DND-41 (cell line): ENCODE data around the gene ULK1.
A peak's percentile ranks its signal among the peaks of the same experiment; 100 is the strongest.

Source experiments
- ATAC-seq: fragments of 200-7000 bp; cut with Tn5 transposase; 3 replicates; pipeline ENCODE4 v1.9.1; 2021; ENCODE audit warnings: low read depth; ENCODE audit not compliant: insufficient read depth
- DNase-seq: peaks from one replicate; pipeline ENCODE4 v3.0.0-alpha.2; 2020
- H2AFZ ChIP-seq: 2 replicates; pipeline ENCODE4 v1.6.0; 2012; ENCODE audit warnings: low read depth, low read length
- H3K27ac ChIP-seq: 2 replicates; pipeline ENCODE4 v1.5.1; 2012; ENCODE audit warnings: low read length, inconsistent platforms
- H3K27me3 ChIP-seq: fragments of 200-600 bp; sonication (generic); 2 replicates; pipeline ENCODE4 v1.6.0; 2012; ENCODE audit warnings: low read length, mild to moderate bottlenecking, inconsistent platforms; ENCODE audit not compliant: insufficient read depth, poor library complexity
- H3K36me3 ChIP-seq: 2 replicates; pipeline ENCODE4 v1.5.1; 2012; ENCODE audit warnings: low read length, inconsistent platforms; ENCODE audit not compliant: insufficient read depth
- H3K4me1 ChIP-seq: 2 replicates; pipeline ENCODE4 v1.5.1; 2012; ENCODE audit warnings: mild to moderate bottlenecking, low read length; ENCODE audit not compliant: insufficient read depth
- H3K4me2 ChIP-seq: 2 replicates; pipeline ENCODE4 v1.6.0; 2012; ENCODE audit warnings: mild to moderate bottlenecking, moderate library complexity, low read length, inconsistent platforms; ENCODE audit not compliant: insufficient read depth
- H3K4me3 ChIP-seq, 2 experiments: fragments of 200-600 bp in 1 of 2; shearing (Covaris generic) in 1 of 2; 2 replicates each; pipeline ENCODE4 v1.5.1; 2012 to 2016; ENCODE audit warnings: inconsistent platforms in 2 of 2, low read length in 2 of 2, mild to moderate bottlenecking in 2 of 2, low read depth in 1 of 2, moderate library complexity in 1 of 2
- H3K79me2 ChIP-seq: 2 replicates; pipeline ENCODE4 v1.6.0; 2012; ENCODE audit warnings: low read length, inconsistent platforms; ENCODE audit not compliant: insufficient read depth
- H3K9ac ChIP-seq: 2 replicates; pipeline ENCODE4 v1.6.0; 2012; ENCODE audit warnings: low read depth, mild to moderate bottlenecking, inconsistent platforms, low read length, moderate library complexity
- H3K9me3 ChIP-seq: 2 replicates; pipeline ENCODE4 v1.5.1; 2012; ENCODE audit warnings: low read length, moderate library complexity, mild to moderate bottlenecking, inconsistent platforms; ENCODE audit not compliant: insufficient read depth, severe bottlenecking
- H4K20me1 ChIP-seq: 2 replicates; pipeline ENCODE4 v1.6.0; 2012; ENCODE audit warnings: low read length; ENCODE audit not compliant: insufficient read depth
- CTCF ChIP-seq: IDR thresholded peaks from 2 replicates; pipeline ENCODE4 v1.5.1; 2012; ENCODE audit warnings: borderline replicate concordance, low read length, moderate library complexity, mild to moderate bottlenecking; ENCODE audit not compliant: poor library complexity, severe bottlenecking; ENCODE audit errors: extremely low read depth
- EZH2 ChIP-seq: IDR thresholded peaks from 3 replicates; pipeline ENCODE4 v1.6.1; 2012; ENCODE audit warnings: borderline replicate concordance, low read depth, mild to moderate bottlenecking, moderate library complexity, low read length, inconsistent platforms; ENCODE audit not compliant: severe bottlenecking

ULK1 gene

GRCh38 chr12:131922772-131923171 lies 28.4 kb downstream of the ULK1 start:
- no peak for ATAC-seq
- Histone ChIP-seq H2AFZ (no peak overlapping the region), H3K4me3 (no peak overlapping the region), H3K27me3 (no peaks in the 10 kb centered on the region), H3K4me1 (peaks cover 8% of the 10 kb centered on the region; the same call in 1 of the 2 replicates), H3K4me2 (no peak overlapping the region), H3K27ac (no peak overlapping the region), H3K9me3 (no peaks in the 10 kb centered on the region), H4K20me1 (peaks cover 11% of the 10 kb centered on the region), H3K36me3 (peaks cover 42% of the 10 kb centered on the region), H3K79me2 (no peaks in the 10 kb centered on the region), H3K9ac (no peak overlapping the region)
- DNase-seq = no peak
- TF ChIP-seq EZH2 (no peak), CTCF (no peak)

- no peaks in the 10 kb centered on the region for H3K27me3 ChIP-seq
- TF ChIP-seq CTCF (no peak), EZH2 (no peak)
Measured at GRCh38 chr12:131923260-131923659, 28.8 kb downstream of the ULK1 start.

GRCh38 chr12:131927110-131928079 lies 33.0 kb downstream of the ULK1 start:
- ATAC-seq = no peak
- H3K27me3 ChIP-seq = no peaks in the 10 kb centered on the region
- peaks cover 33% of the 10 kb centered on the region for H3K4me1 ChIP-seq
- H3K9ac ChIP-seq = no peak overlapping the region
- H3K79me2 ChIP-seq = peaks cover 28% of the 10 kb centered on the region
- H3K9me3 ChIP-seq = no peaks in the 10 kb centered on the region
- no peak overlapping the region for H2AFZ ChIP-seq
- peaks cover 20% of the 10 kb centered on the region; the same call in 1 of the 2 replicates for H4K20me1 ChIP-seq
- H3K4me3 ChIP-seq = no peak overlapping the region
- no peak overlapping the region; the same call in 1 of the 2 replicates for H3K4me2 ChIP-seq
- no peak for DNase-seq
- H3K36me3 ChIP-seq = peaks cover 21% of the 10 kb centered on the region
- H3K27ac ChIP-seq = no peak overlapping the region
- no peak for TF ChIP-seq EZH2
- TF ChIP-seq CTCF = no peak

More at GRCh38 chr12:131923260-131923659, 28.8 kb downstream of the ULK1 start:
- H3K4me3 ChIP-seq = no peak overlapping the region
- no peak overlapping the region for H2AFZ ChIP-seq
- DNase-seq (no peak), ATAC-seq (peak; percentile 16; the same call in 2 of the 3 replicates)
- peaks cover 12% of the 10 kb centered on the region; the same call in 1 of the 2 replicates for H3K4me1 ChIP-seq
- H3K27ac ChIP-seq = no peak overlapping the region
- no peak overlapping the region for H3K4me2 ChIP-seq
- H3K9ac ChIP-seq = no peak overlapping the region
- peaks cover 39% of the 10 kb centered on the region for H3K36me3 ChIP-seq
- peaks cover 6% of the 10 kb centered on the region; the same call in 1 of the 2 replicates for H4K20me1 ChIP-seq
- H3K79me2 ChIP-seq = no peaks in the 10 kb centered on the region
- no peaks in the 10 kb centered on the region for H3K9me3 ChIP-seq
